MM.1S (cell line): ENCODE results near the gene CDK5RAP3.

Source experiments
- DNase-seq: peaks from one replicate; pipeline ENCODE4 v3.0.0-alpha.2; 2015
- H2AFZ ChIP-seq: fragments of 300-600 bp; sonication (generic); 2 replicates; pipeline ENCODE4 v1.6.0; 2016; ENCODE audit warnings: antibody characterized with exemption, low read length
- H3F3A ChIP-seq: fragments of 300-600 bp; sonication (generic); 2 replicates; pipeline ENCODE4 v1.6.1; 2016; ENCODE audit warnings: mild to moderate bottlenecking, antibody characterized with exemption, low read length, moderate library complexity, mixed read lengths; ENCODE audit not compliant: insufficient read depth
- H3K27ac ChIP-seq: fragments of 300-600 bp; sonication (generic); 2 replicates; pipeline ENCODE4 v1.5.1; 2016; ENCODE audit warnings: mild to moderate bottlenecking, low read length
- H3K27me3 ChIP-seq: fragments of 300-600 bp; sonication (generic); replicated peaks from 2 replicates; pipeline ENCODE4 v1.6.0; 2016; ENCODE audit warnings: low read length; ENCODE audit not compliant: insufficient read depth
- H3K36me3 ChIP-seq: fragments of 300-600 bp; sonication (generic); replicated peaks from 2 replicates; pipeline ENCODE4 v1.6.1; 2016; ENCODE audit warnings: mild to moderate bottlenecking, low read length, mixed read lengths; ENCODE audit not compliant: insufficient read depth
- H3K4me1 ChIP-seq: fragments of 300-600 bp; sonication (generic); 2 replicates; pipeline ENCODE4 v1.6.1; 2016; ENCODE audit warnings: low read length, mixed read lengths
- H3K4me2 ChIP-seq: fragments of 300-600 bp; sonication (generic); 2 replicates; pipeline ENCODE4 v1.6.0; 2016; ENCODE audit warnings: low read depth, low read length
- H3K4me3 ChIP-seq: fragments of 300-600 bp; sonication (generic); 2 replicates; pipeline ENCODE4 v1.5.1; 2016; ENCODE audit warnings: low read length, mixed read lengths
- H3K79me2 ChIP-seq: fragments of 300-600 bp; sonication (generic); 2 replicates; pipeline ENCODE4 v1.6.1; 2016; ENCODE audit warnings: mixed run types, low read length, mixed read lengths
- H3K9ac ChIP-seq: fragments of 300-600 bp; sonication (generic); 2 replicates; pipeline ENCODE4 v1.6.1; 2016; ENCODE audit warnings: low read length, mixed read lengths
- H3K9me2 ChIP-seq: fragments of 300-600 bp; sonication (generic); replicated peaks from 2 replicates; pipeline ENCODE4 v1.6.1; 2016; ENCODE audit warnings: mild to moderate bottlenecking, low read length, mixed read lengths; ENCODE audit not compliant: insufficient read depth
- H3K9me3 ChIP-seq: fragments of 300-600 bp; sonication (generic); replicated peaks from 2 replicates; pipeline ENCODE4 v1.6.1; 2016; ENCODE audit warnings: mild to moderate bottlenecking, low read length, mixed read lengths; ENCODE audit not compliant: insufficient read depth
- H4K20me1 ChIP-seq: fragments of 300-600 bp; sonication (generic); 2 replicates; pipeline ENCODE4 v1.6.1; 2016; ENCODE audit warnings: mild to moderate bottlenecking, low read length, moderate library complexity, mixed read lengths; ENCODE audit not compliant: insufficient read depth
- EZH2 ChIP-seq: fragments of 300-600 bp; sonication (generic); optimal IDR thresholded peaks from 2 replicates; pipeline ENCODE3; 2017; ENCODE audit warnings: low read depth, mild to moderate bottlenecking, antibody characterized with exemption, low read length, mixed read lengths
- EZH2phosphoT487 ChIP-seq: fragments of 300-600 bp; sonication (generic); IDR thresholded peaks from 2 replicates; pipeline ENCODE4 v1.6.1; 2018; ENCODE audit warnings: antibody characterized with exemption, low read length
- TF ChIP-seq, protein P1 (sequence below): fragments of 300-600 bp; sonication (generic); IDR thresholded peaks from 2 replicates; pipeline ENCODE4 v1.5.1; 2016; ENCODE audit warnings: antibody characterized with exemption, low read length, mixed read lengths

CDK5RAP3 gene

DNA sequence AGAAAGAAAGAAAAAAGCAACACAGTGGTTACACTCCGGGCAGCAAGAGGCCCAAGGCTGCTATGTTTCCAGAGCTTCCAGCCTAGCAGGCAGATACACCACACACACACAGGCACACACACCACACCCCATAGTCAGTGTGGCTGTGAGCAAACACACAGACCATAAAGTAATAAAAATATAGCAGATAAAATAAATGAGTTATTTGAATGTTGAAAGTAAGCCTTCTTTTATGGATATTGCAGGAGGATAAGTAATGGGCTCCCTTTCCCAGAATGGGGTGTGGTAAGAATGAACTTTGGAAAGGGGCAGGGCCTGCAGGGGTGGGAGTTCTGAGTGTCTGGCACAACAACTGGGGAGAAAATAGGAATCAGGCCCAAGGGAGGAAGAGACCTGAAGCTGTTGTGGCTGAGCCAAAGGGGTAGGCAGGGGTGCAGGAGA is 4.8 kb upstream of the CDK5RAP3 start:
- Histone ChIP-seq H3K9me3 (no peaks in the 10 kb centered on the region), H3K27me3 (no peaks in the 10 kb centered on the region), H3K9ac (no peak overlapping the region), H3K36me3 (no peaks in the 10 kb centered on the region), H4K20me1 (no peaks in the 10 kb centered on the region), H3K4me1 (peaks cover 5% of the 10 kb centered on the region), H2AFZ (no peak overlapping the region), H3K27ac (no peak overlapping the region), H3K79me2 (peaks cover 1% of the 10 kb centered on the region), H3K4me3 (no peak overlapping the region), H3K9me2 (no peaks in the 10 kb centered on the region), H3F3A (no peaks in the 10 kb centered on the region), H3K4me2 (no peak overlapping the region)
- TF ChIP-seq EZH2phosphoT487 (no peak), EZH2 (no peak)
- TF ChIP-seq, protein P1, sequence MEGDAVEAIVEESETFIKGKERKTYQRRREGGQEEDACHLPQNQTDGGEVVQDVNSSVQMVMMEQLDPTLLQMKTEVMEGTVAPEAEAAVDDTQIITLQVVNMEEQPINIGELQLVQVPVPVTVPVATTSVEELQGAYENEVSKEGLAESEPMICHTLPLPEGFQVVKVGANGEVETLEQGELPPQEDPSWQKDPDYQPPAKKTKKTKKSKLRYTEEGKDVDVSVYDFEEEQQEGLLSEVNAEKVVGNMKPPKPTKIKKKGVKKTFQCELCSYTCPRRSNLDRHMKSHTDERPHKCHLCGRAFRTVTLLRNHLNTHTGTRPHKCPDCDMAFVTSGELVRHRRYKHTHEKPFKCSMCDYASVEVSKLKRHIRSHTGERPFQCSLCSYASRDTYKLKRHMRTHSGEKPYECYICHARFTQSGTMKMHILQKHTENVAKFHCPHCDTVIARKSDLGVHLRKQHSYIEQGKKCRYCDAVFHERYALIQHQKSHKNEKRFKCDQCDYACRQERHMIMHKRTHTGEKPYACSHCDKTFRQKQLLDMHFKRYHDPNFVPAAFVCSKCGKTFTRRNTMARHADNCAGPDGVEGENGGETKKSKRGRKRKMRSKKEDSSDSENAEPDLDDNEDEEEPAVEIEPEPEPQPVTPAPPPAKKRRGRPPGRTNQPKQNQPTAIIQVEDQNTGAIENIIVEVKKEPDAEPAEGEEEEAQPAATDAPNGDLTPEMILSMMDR, result no peak
- DNase-seq, result no peak

DNA sequence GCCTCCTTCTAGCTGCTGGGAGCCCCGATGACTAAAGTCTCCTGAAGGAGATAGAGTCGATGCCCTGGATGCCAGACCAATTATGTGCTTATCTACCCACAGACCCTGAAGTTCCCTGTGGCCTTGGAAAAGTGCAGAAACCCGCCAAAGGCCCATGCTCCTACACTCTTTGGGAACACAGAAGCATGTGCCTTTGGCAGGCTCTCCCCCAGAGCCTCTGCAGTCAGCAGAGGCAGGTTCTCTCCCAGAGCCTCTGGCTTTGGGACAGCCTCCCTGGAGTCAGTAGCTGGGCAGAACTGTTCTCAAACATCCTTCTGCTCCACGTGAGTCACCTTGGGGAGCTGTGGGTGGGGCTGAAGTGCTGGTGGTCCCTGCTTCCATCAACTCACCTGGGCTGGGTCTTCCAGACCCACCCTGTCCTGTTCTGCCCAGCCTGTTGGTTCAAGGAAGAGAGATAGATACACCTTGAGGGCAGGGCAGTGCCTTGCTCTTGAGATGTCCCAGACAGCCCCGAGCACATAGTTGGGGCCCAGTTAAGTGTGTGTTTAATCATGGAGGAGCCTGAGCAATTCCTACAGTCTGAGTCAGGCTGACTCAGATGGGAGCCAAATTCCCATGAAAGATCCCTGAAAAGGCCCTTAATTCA is 3.2 kb upstream of the CDK5RAP3 start:
- no peak for TF ChIP-seq EZH2phosphoT487
- TF ChIP-seq, protein P1, result no peak
- TF ChIP-seq EZH2, result no peak
- Histone ChIP-seq H4K20me1 (no peaks in the 10 kb centered on the region), H3F3A (peaks cover 3% of the 10 kb centered on the region; the same call in 1 of the 2 replicates), H3K9me2 (no peaks in the 10 kb centered on the region), H3K9me3 (no peaks in the 10 kb centered on the region), H3K4me3 (no peak overlapping the region), H3K36me3 (no peaks in the 10 kb centered on the region), H3K4me1 (peaks cover 13% of the 10 kb centered on the region), H3K4me2 (no peak overlapping the region), H3K79me2 (peaks cover 18% of the 10 kb centered on the region), H3K27ac (no peak overlapping the region), H2AFZ (no peak overlapping the region), H3K9ac (no peak overlapping the region), H3K27me3 (no peaks in the 10 kb centered on the region)
- no peak for DNase-seq

DNA sequence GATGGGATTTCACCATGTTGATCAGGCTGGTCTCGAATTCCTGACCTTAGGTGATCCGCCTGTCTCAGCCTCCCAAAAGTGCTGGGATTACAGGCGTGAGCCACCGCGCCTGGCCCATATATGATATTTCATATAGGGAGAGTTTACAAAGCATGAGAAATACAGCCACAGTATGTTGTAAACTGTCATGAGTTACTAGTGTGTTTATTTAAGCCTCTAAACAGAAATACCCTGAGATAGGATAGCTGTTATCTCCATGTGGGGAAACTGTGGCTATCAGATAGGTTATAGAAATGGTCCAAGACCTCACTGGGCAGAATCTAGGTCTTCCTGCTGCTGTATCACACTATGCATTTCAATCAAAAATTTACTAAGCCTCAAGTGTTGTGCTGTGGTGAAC is 2.1 kb upstream of the CDK5RAP3 start:
- no peak overlapping the region for H3K4me2 ChIP-seq
- peaks cover 3% of the 10 kb centered on the region; the same call in 1 of the 2 replicates for H3F3A ChIP-seq
- no peaks in the 10 kb centered on the region for H4K20me1 ChIP-seq
- H2AFZ ChIP-seq, result no peak overlapping the region
- no peak overlapping the region for H3K9ac ChIP-seq
- DNase-seq, result no peak
- H3K79me2 ChIP-seq, result peaks cover 25% of the 10 kb centered on the region
- H3K9me2 ChIP-seq, result no peaks in the 10 kb centered on the region
- H3K4me1 ChIP-seq, result peaks cover 17% of the 10 kb centered on the region
- TF ChIP-seq, protein P1, result no peak
- no peak for TF ChIP-seq EZH2
- no peak for TF ChIP-seq EZH2phosphoT487
- H3K27ac ChIP-seq, result no peak overlapping the region
- H3K27me3 ChIP-seq, result no peaks in the 10 kb centered on the region
- no peaks in the 10 kb centered on the region for H3K9me3 ChIP-seq
- no peak overlapping the region for H3K4me3 ChIP-seq
- no peaks in the 10 kb centered on the region for H3K36me3 ChIP-seq
